Neural cell (in vitro differentiated cells): ENCODE measurements around the gene MXI1. TPM values are rescaled to one million over a fixed set of nuclear protein-coding genes. Genes with fewer than 3 reads are reported as not detected.

Experiments
- H2AFZ ChIP-seq: fragments of 200-600, 300-800 bp; sonication (generic), shearing (Covaris generic); 2 replicates; pipeline ENCODE4 v1.6.0; 2014; ENCODE audit warnings: low read depth, mild to moderate bottlenecking, antibody characterized with exemption, low read length, moderate library complexity
- H3F3A ChIP-seq: fragments of 200-600 bp; shearing (Covaris generic); 2 replicates; pipeline ENCODE4 v1.6.1; 2016; ENCODE audit warnings: mild to moderate bottlenecking, moderate library complexity, mixed read lengths, antibody characterized with exemption, low read length; ENCODE audit not compliant: insufficient read depth, poor library complexity, severe bottlenecking
- H3K27ac ChIP-seq: fragments of 200-600, 300-800 bp; sonication (generic), shearing (Covaris generic); 2 replicates; pipeline ENCODE4 v1.5.1; 2014; ENCODE audit warnings: mild to moderate bottlenecking, low read length, moderate library complexity
- H3K27me3 ChIP-seq: fragments of 300-800, 200-600 bp; sonication (generic), shearing (Covaris generic); 2 replicates; pipeline ENCODE4 v1.6.0; 2014; ENCODE audit warnings: mild to moderate bottlenecking, low read depth, low read length, moderate library complexity; ENCODE audit not compliant: insufficient read depth
- H3K36me3 ChIP-seq: fragments of 300-800, 200-600 bp; sonication (generic), shearing (Covaris generic); 2 replicates; pipeline ENCODE4 v1.5.1; 2014; ENCODE audit warnings: mild to moderate bottlenecking, antibody characterized with exemption, low read length, moderate library complexity; ENCODE audit not compliant: insufficient read depth
- H3K4me2 ChIP-seq: fragments of 300-800, 200-600 bp; sonication (generic), shearing (Covaris generic); 2 replicates; pipeline ENCODE4 v1.6.0; 2014; ENCODE audit warnings: mild to moderate bottlenecking, low read length
- H3K4me3 ChIP-seq: fragments of 300-800, 200-600 bp; sonication (generic), shearing (Covaris generic); 2 replicates; pipeline ENCODE4 v1.5.1; 2014; ENCODE audit warnings: mild to moderate bottlenecking, low read length, moderate library complexity
- H3K79me2 ChIP-seq: fragments of 200-600 bp; shearing (Covaris generic); replicated peaks from 2 replicates; pipeline ENCODE4 v1.6.0; 2014; ENCODE audit warnings: mild to moderate bottlenecking, low read length, moderate library complexity; ENCODE audit not compliant: insufficient read depth
- H3K9ac ChIP-seq: fragments of 300-800, 200-600 bp; sonication (generic), shearing (Covaris generic); 2 replicates; pipeline ENCODE4 v1.6.1; 2016; ENCODE audit warnings: mild to moderate bottlenecking, low read length, mixed read lengths
- H3K9me2 ChIP-seq: fragments of 200-600 bp; shearing (Covaris generic); 2 replicates; pipeline ENCODE4 v1.6.1; 2016; ENCODE audit warnings: mild to moderate bottlenecking, low read length, mixed read lengths; ENCODE audit not compliant: insufficient read depth
- H3K9me3 ChIP-seq: fragments of 200-600, 300-800 bp; sonication (generic), shearing (Covaris generic); 2 replicates; pipeline ENCODE4 v1.6.1; 2016; ENCODE audit warnings: mild to moderate bottlenecking, mixed run types, low read length, moderate library complexity, mixed read lengths
- H4K20me1 ChIP-seq: fragments of 200-600 bp; shearing (Covaris generic); 2 replicates; pipeline ENCODE4 v1.6.1; 2016; ENCODE audit warnings: mild to moderate bottlenecking, mixed run types; ENCODE audit not compliant: insufficient read depth
- EP300 ChIP-seq: fragments of 450-650 bp; conservative IDR thresholded peaks from 2 replicates; pipeline ENCODE4 v1.6.1; 2014; ENCODE audit warnings: antibody characterized with exemption, mild to moderate bottlenecking, moderate library complexity; ENCODE audit not compliant: poor library complexity, severe bottlenecking
- EZH2 ChIP-seq: fragments of 200-600, 300-800 bp; shearing (Covaris generic), sonication (generic); IDR thresholded peaks from 2 replicates; pipeline ENCODE4 v1.6.1; 2014; ENCODE audit warnings: antibody characterized with exemption, low read length, borderline replicate concordance, mild to moderate bottlenecking; ENCODE audit not compliant: insufficient read depth, poor library complexity, severe bottlenecking
- MXI1 ChIP-seq: fragments of 450-650 bp; conservative IDR thresholded peaks from 2 replicates; pipeline ENCODE4 v1.6.1; 2014; ENCODE audit warnings: antibody characterized with exemption, mild to moderate bottlenecking; ENCODE audit not compliant: poor library complexity, severe bottlenecking
- POLR2AphosphoS5 ChIP-seq: IDR thresholded peaks from 2 replicates; pipeline ENCODE4 v1.6.1; 2012
- RAD21 ChIP-seq: fragments of 450-650 bp; conservative IDR thresholded peaks from 2 replicates; pipeline ENCODE4 v1.6.1; 2014; ENCODE audit warnings: antibody characterized with exemption, mild to moderate bottlenecking, moderate library complexity
- REST ChIP-seq: IDR thresholded peaks from 2 replicates; pipeline ENCODE4 v1.6.1; 2012; ENCODE audit warnings: borderline replicate concordance
- SMC3 ChIP-seq: fragments of 450-650 bp; conservative IDR thresholded peaks from 2 replicates; pipeline ENCODE4 v1.6.1; 2014; ENCODE audit warnings: antibody characterized with exemption, mild to moderate bottlenecking, moderate library complexity; ENCODE audit not compliant: poor library complexity
- TAF1 ChIP-seq: IDR thresholded peaks from 2 replicates; pipeline ENCODE4 v1.6.1; 2012; ENCODE audit warnings: low read depth
- polyA plus RNA-seq: library from polyadenylated mRNA; depleted of rRNA; stranded (reverse); fragments of >200 nt; gene quantifications from 2 replicates; pipeline ENCODE4 v1.2.3, GENCODE V29; 2014
- TF ChIP-seq, protein P1 (sequence below): fragments of 450-650 bp; IDR thresholded peaks from 2 replicates; pipeline ENCODE4 v1.5.1; 2014; ENCODE audit warnings: antibody characterized with exemption, mild to moderate bottlenecking, moderate library complexity; ENCODE audit not compliant: poor library complexity, severe bottlenecking

The MXI1 gene
- polyA plus RNA-seq, 1 donor from 2014 or later, result 69.5 TPM

DNA sequence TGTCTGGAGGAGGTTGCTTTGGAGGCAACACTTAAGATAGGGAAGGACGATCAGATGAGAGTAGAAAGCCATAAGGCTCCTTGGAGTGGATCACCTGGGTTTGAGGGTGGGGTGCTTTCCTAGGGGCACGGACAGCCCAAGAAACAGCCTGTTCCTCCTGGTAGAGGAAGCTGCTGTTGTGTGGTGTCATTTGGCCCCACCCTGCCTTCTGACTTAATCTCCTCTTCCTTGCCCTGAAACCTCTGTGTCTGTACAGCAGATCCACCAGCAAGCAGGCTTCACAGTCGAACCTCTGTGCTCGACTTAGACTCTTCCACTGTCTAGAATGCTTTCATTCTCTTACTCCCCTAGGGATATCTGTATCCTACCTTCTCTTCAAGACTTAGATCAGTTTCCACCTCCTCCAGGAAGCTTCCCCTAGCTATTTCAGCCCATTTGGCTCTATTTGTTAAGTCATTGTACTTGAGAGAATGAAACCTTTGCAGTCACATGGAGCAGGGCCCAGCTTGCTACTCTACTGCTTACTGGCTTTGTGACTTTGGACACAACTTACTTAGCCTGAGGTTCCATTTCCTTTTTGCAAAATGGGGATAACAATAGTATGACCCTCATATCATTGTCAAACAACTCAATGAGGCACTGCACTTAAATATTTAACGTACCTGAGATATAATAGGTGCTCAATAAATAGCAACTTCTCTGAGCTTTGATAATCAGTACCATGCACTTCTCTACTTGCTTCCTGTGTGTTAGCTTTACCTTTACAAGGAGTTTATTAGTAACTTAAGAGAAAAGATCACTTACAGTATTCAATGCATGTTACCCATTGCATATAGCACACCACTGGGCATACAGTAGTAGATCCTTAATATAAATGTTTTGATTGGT, 5.0 kb downstream of the MXI1 start:
- no peak overlapping the region for H2AFZ ChIP-seq
- H3K9ac ChIP-seq, result no peak overlapping the region
- H3K9me2 ChIP-seq, result no peaks in the 10 kb centered on the region
- H3K36me3 ChIP-seq, result no peaks in the 10 kb centered on the region
- H4K20me1 ChIP-seq, result peaks cover 7% of the 10 kb centered on the region
- H3K4me3 ChIP-seq, result peak overlapping the region; percentile 80
- no peak overlapping the region for H3K4me2 ChIP-seq
- H3K27me3 ChIP-seq, result no peaks in the 10 kb centered on the region
- H3K79me2 ChIP-seq, result peaks cover 75% of the 10 kb centered on the region
- H3K27ac ChIP-seq, result no peak overlapping the region
- no peaks in the 10 kb centered on the region for H3F3A ChIP-seq
- TF ChIP-seq, protein P1, sequence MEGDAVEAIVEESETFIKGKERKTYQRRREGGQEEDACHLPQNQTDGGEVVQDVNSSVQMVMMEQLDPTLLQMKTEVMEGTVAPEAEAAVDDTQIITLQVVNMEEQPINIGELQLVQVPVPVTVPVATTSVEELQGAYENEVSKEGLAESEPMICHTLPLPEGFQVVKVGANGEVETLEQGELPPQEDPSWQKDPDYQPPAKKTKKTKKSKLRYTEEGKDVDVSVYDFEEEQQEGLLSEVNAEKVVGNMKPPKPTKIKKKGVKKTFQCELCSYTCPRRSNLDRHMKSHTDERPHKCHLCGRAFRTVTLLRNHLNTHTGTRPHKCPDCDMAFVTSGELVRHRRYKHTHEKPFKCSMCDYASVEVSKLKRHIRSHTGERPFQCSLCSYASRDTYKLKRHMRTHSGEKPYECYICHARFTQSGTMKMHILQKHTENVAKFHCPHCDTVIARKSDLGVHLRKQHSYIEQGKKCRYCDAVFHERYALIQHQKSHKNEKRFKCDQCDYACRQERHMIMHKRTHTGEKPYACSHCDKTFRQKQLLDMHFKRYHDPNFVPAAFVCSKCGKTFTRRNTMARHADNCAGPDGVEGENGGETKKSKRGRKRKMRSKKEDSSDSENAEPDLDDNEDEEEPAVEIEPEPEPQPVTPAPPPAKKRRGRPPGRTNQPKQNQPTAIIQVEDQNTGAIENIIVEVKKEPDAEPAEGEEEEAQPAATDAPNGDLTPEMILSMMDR, result no peak
- no peaks in the 10 kb centered on the region for H3K9me3 ChIP-seq

DNA sequence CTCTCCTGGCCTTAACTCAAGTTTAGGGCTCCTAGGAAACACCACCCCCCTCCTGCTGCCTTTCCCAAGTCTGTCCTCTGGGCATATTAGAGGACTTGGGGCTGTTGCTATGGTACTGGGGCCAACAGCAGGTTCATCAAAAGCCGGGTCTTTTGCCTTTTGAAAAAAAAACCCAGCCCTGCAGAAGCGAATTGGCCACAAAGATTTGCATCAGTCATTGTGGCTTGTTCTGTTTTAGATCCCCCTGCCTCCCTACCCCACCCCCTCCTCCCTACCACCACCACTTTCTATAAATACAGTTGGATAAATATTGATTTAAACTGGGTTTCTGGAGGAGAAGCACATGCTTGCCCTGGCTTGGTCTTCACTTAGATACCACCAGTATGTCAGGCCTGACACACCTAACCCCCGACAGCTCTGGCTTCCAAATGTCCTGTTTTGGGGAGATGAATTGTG, 7.0 kb downstream of the MXI1 start:
- H3K36me3 ChIP-seq, result no peaks in the 10 kb centered on the region
- no peaks in the 10 kb centered on the region for H3K9me2 ChIP-seq
- H3K9ac ChIP-seq, result no peak overlapping the region
- no peak for TF ChIP-seq RAD21
- TF ChIP-seq, protein P1, result no peak
- TF ChIP-seq EP300, result no peak
- no peak for TF ChIP-seq EZH2
- TF ChIP-seq POLR2AphosphoS5, result no peak
- no peak for TF ChIP-seq SMC3
- TF ChIP-seq REST, result no peak
- no peak for TF ChIP-seq TAF1
- no peak for TF ChIP-seq MXI1
- H3K4me2 ChIP-seq, result no peak overlapping the region
- H4K20me1 ChIP-seq, result peaks cover 7% of the 10 kb centered on the region
- no peak overlapping the region for H3K4me3 ChIP-seq
- H3K27me3 ChIP-seq, result no peaks in the 10 kb centered on the region
- H3K79me2 ChIP-seq, result peaks cover 69% of the 10 kb centered on the region
- no peaks in the 10 kb centered on the region for H3K9me3 ChIP-seq
- H3K27ac ChIP-seq, result no peak overlapping the region
- H3F3A ChIP-seq, result no peaks in the 10 kb centered on the region
- no peak overlapping the region for H2AFZ ChIP-seq
